A549 (cell line): ENCODE data around the gene PTPRA.

ENCODE experiments used
- MYC ChIP-seq: IDR thresholded peaks from 2 replicates; pipeline ENCODE4 v1.6.1; 2012; ENCODE audit warnings: mild to moderate bottlenecking, inconsistent platforms, low read length, improper control_type of control experiment, borderline replicate concordance
- TF ChIP-seq, protein P1 (sequence below): fragments of >200 bp; sonication (Bioruptor Twin); formaldehyde crosslinking; IDR thresholded peaks from 3 replicates; pipeline ENCODE4 v1.5.1; 2016
- TF ChIP-seq, protein P2 (sequence below): fragments of 250-450 bp; sonication (Bioruptor Pico); IDR thresholded peaks from 2 replicates; pipeline ENCODE4 v1.5.0; 2020; ENCODE audit warnings: low read depth, mild to moderate bottlenecking, moderate library complexity

DNA sequence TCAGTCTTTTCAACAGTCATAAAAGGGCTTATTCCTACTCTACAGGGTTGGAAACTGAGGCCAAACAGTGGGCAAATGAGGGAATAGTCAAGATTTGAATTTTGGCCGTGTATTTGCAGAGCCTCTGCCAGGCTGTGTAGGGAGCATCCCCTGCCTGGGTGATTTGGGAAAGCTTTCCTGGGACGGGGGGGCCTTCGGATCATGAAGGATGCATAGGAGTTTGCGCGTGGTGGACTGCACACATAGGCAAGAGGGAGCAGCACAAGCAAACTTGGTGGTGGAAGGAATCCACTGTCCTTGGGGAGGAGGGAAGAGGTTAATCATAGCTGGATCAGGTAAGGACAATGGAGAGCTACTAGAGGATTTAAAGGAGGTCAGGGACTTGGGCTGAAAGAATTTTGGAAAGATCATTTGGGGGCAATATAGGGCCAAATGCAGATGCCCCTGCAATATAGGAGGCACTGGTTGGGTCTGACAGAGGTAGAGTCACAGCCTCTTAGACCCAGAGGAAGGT lies 2.5 kb downstream of the PTPRA start:
- no peak for TF ChIP-seq MYC
- TF ChIP-seq, protein P1, sequence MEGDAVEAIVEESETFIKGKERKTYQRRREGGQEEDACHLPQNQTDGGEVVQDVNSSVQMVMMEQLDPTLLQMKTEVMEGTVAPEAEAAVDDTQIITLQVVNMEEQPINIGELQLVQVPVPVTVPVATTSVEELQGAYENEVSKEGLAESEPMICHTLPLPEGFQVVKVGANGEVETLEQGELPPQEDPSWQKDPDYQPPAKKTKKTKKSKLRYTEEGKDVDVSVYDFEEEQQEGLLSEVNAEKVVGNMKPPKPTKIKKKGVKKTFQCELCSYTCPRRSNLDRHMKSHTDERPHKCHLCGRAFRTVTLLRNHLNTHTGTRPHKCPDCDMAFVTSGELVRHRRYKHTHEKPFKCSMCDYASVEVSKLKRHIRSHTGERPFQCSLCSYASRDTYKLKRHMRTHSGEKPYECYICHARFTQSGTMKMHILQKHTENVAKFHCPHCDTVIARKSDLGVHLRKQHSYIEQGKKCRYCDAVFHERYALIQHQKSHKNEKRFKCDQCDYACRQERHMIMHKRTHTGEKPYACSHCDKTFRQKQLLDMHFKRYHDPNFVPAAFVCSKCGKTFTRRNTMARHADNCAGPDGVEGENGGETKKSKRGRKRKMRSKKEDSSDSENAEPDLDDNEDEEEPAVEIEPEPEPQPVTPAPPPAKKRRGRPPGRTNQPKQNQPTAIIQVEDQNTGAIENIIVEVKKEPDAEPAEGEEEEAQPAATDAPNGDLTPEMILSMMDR: no peak
- TF ChIP-seq, protein P2, sequence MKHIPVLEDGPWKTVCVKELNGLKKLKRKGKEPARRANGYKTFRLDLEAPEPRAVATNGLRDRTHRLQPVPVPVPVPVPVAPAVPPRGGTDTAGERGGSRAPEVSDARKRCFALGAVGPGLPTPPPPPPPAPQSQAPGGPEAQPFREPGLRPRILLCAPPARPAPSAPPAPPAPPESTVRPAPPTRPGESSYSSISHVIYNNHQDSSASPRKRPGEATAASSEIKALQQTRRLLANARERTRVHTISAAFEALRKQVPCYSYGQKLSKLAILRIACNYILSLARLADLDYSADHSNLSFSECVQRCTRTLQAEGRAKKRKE: no peak
